Ectodermal cell (in vitro differentiated cells): Measurements from ENCODE around the gene IPO9.
"Not testable (repeated sequence)": the region's sequence is repeated elsewhere in the genome, so short reads cannot be mapped to it uniquely, and the experiment has no call there.

ENCODE experiments used
- H3K27ac ChIP-seq: 2 replicates; pipeline ENCODE4 v1.7.0; 2013; ENCODE audit warnings: mild to moderate bottlenecking, low read depth, low read length; ENCODE audit not compliant: insufficient read depth, poor library complexity, severe bottlenecking
- H3K27me3 ChIP-seq: 2 replicates; pipeline ENCODE4 v1.7.0; 2013; ENCODE audit warnings: mild to moderate bottlenecking, low read length; ENCODE audit not compliant: insufficient read depth, control insufficient read depth, poor library complexity, severe bottlenecking
- H3K36me3 ChIP-seq: one replicate; pipeline ENCODE4 v1.7.0; 2013; ENCODE audit warnings: low read length; ENCODE audit not compliant: control insufficient read depth, insufficient read depth
- H3K4me1 ChIP-seq: one replicate; pipeline ENCODE4 v1.7.0; 2013; ENCODE audit warnings: low read length; ENCODE audit not compliant: control insufficient read depth, insufficient read depth
- H3K4me3 ChIP-seq: 2 replicates; pipeline ENCODE4 v1.7.0; 2013; ENCODE audit warnings: low read depth, low read length, control low read depth; ENCODE audit not compliant: insufficient read depth
- H3K9me3 ChIP-seq: 2 replicates; pipeline ENCODE4 v1.7.0; 2013; ENCODE audit warnings: mild to moderate bottlenecking, low read length, moderate library complexity; ENCODE audit not compliant: control insufficient read depth
- WGBS, 2 experiments: methylation state at CpG; one replicate each; pipeline ENCODE4 v1.1.7; 2013; ENCODE audit warnings: missing lambda C conversion rate in 2 of 2; 5-methylcytosine and 5-hydroxymethylcytosine counted together

The IPO9 gene

DNA sequence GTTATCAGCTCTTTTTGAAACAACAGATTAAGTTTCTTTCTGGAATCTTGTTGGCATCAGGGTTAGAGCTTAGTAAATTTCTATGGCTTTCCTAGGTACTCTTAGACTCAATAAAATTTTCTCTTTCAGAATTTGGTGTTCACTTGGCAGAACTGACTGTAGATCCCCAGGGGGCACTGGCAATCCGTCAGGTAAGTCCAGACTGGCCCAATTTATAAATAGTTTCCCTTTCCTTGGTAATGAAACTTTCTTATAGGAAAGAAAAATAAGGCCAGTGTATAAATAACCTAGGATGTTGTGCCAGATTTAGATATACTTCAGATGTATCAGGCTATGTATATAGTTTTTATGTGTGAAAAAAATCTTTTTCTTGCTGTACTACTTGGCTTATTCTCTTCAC lies 18.2 kb downstream of the IPO9 start:
- Histone ChIP-seq H3K27me3 (no peaks in the 10 kb centered on the region), H3K4me3 (no peak overlapping the region), H3K9me3 (no peaks in the 10 kb centered on the region), H3K27ac (no peak overlapping the region), H3K4me1 (no peaks in the 10 kb centered on the region), H3K36me3 (peaks cover 41% of the 10 kb centered on the region)
- 92% methylated on average over 1 of the region's 1 CpG; no CpG with 5 or more reads in 1 of the 2 experiments for WGBS, 2 experiments

DNA sequence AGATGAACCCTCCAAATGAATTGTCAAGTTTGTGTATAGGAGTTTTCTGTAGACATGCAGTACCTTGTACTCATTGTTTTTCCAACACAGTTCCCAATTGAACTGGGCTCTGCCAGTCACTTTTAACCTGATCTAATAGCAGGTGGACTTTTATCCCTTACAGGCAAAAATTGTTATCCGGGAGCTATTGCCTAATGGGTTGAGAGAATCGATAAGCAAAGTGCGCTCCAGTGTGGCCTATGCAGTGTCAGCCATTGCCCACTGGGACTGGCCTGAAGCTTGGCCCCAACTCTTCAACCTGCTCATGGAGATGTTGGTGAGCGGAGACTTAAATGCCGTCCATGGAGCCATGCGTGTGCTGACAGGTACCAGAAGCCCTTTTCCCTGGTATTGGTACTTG lies 19.3 kb downstream of the IPO9 start:
- Histone ChIP-seq H3K9me3 (no peaks in the 10 kb centered on the region), H3K4me1 (no peaks in the 10 kb centered on the region), H3K4me3 (no peak overlapping the region), H3K27ac (no peak overlapping the region), H3K27me3 (no peaks in the 10 kb centered on the region), H3K36me3 (peaks cover 52% of the 10 kb centered on the region)
- WGBS, 2 experiments, result 97 to 98% methylated on average over 6 of the region's 6 CpGs

DNA sequence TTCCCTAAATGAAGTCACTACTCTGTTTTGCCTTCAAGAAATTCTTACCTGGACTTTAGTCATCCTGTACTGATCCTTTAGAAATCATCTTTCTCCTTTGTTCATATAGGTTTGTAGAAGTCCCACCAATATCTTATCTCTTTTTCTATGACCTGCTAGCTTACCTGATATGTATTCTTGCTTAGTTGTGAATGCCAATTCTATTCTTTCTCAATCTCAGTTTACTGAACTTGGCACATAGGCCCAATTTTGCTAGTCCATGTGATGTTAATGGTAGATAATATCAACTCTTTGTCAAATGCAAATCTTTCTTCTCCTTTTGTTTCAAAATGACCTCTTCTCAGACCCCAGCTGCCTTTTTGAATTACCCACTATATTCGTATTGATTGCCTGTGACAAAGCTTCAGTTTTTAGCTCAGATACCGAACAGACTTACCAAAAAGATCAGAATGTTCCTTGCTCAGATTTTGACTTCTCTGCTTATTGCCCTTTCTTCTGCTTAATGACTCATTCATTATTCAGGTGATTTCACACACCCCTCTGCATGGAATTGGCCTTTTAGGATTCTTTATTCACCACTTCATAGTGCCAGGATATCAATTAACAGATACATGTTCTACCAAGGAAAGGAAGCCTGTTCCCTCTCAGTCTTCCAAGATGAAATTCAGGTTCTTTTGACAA lies 20.6 kb downstream of the IPO9 start:
- Histone ChIP-seq H3K9me3 (no peaks in the 10 kb centered on the region), H3K27me3 (no peaks in the 10 kb centered on the region), H3K4me3 (no peak overlapping the region), H3K27ac (no peak overlapping the region), H3K36me3 (peaks cover 62% of the 10 kb centered on the region), H3K4me1 (no peaks in the 10 kb centered on the region)
- WGBS, 2 experiments, result 94 to 95% methylated on average over 2 of the region's 2 CpGs

DNA sequence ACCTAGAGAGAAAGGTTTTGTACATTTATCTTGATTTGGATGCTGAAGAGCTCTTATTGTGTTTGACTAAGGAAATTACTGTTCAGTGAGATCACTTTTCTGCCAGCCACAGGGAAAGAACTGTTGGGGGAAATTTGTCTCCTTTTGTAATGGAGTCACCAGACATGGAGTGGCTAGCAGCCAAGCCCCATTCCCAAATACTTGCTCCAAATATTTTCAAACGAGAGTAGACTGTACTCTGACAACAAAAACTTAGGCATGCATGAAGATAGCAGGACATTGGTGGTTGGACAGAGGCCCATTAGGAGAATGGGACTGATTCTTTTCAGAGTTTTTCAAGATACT lies 21.1 kb downstream of the IPO9 start:
- 96 to 100% methylated on average over 1 of the region's 1 CpG for whole genome bisulfite sequencing, 2 experiments
- H3K4me3 ChIP-seq, result no peak overlapping the region
- H3K9me3 ChIP-seq, result no peaks in the 10 kb centered on the region
- H3K4me1 ChIP-seq, result no peaks in the 10 kb centered on the region
- peaks cover 68% of the 10 kb centered on the region for H3K36me3 ChIP-seq
- no peaks in the 10 kb centered on the region for H3K27me3 ChIP-seq
- no peak overlapping the region for H3K27ac ChIP-seq

DNA sequence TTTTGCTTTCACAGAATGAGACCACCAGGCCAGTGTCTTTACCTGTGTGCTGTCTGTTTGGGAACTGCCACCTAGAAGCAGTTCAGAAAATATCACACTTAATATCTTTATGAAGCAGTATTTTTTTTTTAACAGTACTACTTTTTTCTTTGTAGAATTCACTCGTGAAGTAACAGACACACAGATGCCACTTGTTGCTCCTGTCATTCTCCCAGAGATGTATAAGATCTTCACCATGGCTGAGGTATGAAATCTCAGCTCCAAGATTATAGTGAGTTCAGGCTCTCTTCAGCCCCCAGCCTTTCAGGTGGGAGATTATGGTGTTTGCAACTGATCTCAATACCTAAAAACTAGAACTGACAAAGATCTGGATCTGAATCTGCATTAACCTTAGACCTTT lies 23.0 kb downstream of the IPO9 start:
- Histone ChIP-seq H3K36me3 (peaks cover 83% of the 10 kb centered on the region), H3K27me3 (no peaks in the 10 kb centered on the region)
- 100% methylated on average over 1 of the region's 1 CpG for WGBS, 2 experiments

DNA sequence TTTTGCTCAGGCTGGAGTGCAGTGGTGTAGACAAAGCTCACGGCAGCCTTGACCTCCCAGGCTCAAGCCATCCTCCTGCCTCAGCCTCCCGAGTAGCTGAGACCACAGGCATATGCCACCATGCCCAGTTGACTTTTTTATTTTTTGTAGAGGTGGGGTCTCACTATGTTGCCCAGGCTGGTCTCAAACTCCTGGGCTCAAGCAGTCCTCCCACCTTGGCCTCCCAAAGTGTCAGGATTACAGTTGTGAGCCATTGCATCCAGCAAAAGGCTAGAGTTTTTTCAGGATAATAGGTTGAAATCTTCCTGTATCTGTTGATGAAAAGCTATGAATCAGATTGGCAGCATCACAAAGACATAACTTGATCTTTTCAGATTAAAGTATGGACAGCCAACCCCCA lies 27.8 kb downstream of the IPO9 start:
- WGBS, 2 experiments, result 79 to 95% methylated on average over 2 of the region's 2 CpGs
- H3K4me3 ChIP-seq, H3K27ac ChIP-seq, H3K27me3 ChIP-seq, H3K4me1 ChIP-seq, H3K9me3 ChIP-seq: not testable (repeated sequence)
- peaks cover 71% of the 10 kb centered on the region for H3K36me3 ChIP-seq

More for the DNA sequence above, 23.0 kb downstream of the IPO9 start:
- Histone ChIP-seq H3K4me1 (no peaks in the 10 kb centered on the region), H3K9me3 (no peaks in the 10 kb centered on the region), H3K27ac (no peak overlapping the region), H3K4me3 (no peak overlapping the region)

DNA sequence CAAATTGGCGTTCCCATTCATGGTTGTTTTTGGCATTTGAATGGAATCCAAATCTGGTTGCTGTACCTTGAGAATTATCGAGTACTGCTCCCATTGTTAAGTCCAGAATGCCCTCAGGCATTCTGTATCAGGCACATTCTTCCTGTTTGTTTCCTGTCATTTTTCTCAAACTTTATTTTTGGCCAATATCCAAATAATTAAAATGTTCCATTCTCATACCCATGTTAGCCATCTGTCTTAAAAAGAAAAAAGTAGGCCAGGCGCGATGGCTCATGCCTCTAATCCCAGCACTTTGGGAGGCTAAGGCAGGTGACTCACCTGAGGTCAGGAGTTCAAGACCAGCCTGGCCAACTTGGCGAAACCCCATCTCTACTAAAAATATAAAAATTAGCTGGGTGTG lies 30.5 kb downstream of the IPO9 start:
- WGBS, 2 experiments, result 88 to 89% methylated on average over 5 of the region's 5 CpGs
- Histone ChIP-seq H3K9me3 (no peaks in the 10 kb centered on the region), H3K36me3 (peaks cover 46% of the 10 kb centered on the region), H3K27me3 (no peaks in the 10 kb centered on the region), H3K4me1 (no peaks in the 10 kb centered on the region), H3K27ac (no peak overlapping the region), H3K4me3 (no peak overlapping the region)

DNA sequence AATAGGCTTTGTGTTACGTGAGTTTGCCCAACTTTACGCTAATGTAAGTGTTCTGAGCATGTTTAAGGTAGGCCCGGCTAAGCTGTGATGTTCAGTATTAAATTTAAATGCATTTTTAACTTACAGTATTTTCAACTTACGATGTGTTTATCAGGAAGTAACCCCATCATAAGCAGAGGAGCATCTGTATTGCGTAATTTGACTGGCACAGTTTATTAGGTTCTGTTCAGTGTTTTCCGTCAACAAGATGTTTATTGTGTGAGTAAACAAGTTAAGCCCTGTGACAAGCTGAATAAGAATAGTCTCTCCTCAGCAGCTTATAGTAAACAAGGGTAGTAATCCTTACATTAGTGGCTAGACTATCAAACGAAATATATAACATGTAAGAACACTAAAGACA lies 32.5 kb downstream of the IPO9 start:
- WGBS, 2 experiments, result 98% methylated on average over 7 of the region's 7 CpGs

DNA sequence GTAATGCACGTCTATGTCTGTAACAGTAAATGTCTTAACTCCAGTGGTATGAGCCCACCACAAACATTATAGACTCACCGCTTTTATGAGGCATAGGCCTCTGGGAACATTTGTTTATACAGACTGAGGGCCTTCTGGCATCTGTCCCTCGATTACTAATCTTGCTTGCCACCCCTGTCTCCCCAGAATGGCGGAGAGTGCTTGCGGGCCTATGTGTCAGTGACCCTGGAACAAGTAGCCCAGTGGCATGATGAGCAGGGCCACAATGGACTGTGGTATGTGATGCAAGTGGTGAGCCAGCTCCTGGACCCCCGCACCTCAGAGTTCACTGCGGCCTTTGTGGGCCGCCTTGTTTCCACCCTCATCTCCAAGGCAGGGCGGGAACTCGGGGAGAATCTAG lies 41.4 kb downstream of the IPO9 start:
- no peaks in the 10 kb centered on the region for H3K27me3 ChIP-seq
- peaks cover 79% of the 10 kb centered on the region for H3K36me3 ChIP-seq
- H3K27ac ChIP-seq, result no peak overlapping the region
- no peak overlapping the region for H3K4me3 ChIP-seq
- no peaks in the 10 kb centered on the region for H3K4me1 ChIP-seq
- H3K9me3 ChIP-seq, result no peaks in the 10 kb centered on the region
- 96% methylated on average over 10 of the region's 10 CpGs for WGBS, 2 experiments

More for the DNA sequence above, 32.5 kb downstream of the IPO9 start:
- Histone ChIP-seq H3K9me3 (no peaks in the 10 kb centered on the region), H3K4me1 (no peaks in the 10 kb centered on the region), H3K4me3 (no peak overlapping the region), H3K36me3 (peaks cover 30% of the 10 kb centered on the region), H3K27me3 (no peaks in the 10 kb centered on the region), H3K27ac (no peak overlapping the region)

DNA sequence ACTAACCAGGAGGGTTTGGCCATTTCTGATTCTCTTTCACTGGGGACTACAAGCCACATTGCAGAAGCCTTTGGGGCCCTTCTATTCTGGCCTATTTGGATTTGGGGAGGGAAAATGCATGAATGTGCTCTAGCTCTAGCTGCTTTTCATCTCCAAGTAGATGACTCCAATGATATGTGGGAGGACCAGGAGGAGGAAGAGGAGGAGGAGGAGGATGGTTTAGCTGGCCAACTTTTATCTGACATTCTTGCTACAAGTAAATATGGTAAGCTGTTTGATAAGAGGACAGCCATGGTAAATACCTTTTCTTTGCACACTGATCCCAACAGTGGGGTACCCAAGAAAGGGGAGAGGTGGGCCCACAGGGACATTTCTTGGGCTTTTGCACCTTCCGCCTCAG lies 45.7 kb downstream of the IPO9 start:
- Histone ChIP-seq H3K4me1 (no peaks in the 10 kb centered on the region), H3K27ac (no peak overlapping the region), H3K4me3 (no peak overlapping the region), H3K36me3 (peaks cover 57% of the 10 kb centered on the region), H3K9me3 (no peaks in the 10 kb centered on the region), H3K27me3 (no peaks in the 10 kb centered on the region)
- 97% methylated on average over 1 of the region's 1 CpG for WGBS, 2 experiments
